Measurements from ENCODE around the gene BLOC1S1.

Gene BLOC1S1

DNA sequence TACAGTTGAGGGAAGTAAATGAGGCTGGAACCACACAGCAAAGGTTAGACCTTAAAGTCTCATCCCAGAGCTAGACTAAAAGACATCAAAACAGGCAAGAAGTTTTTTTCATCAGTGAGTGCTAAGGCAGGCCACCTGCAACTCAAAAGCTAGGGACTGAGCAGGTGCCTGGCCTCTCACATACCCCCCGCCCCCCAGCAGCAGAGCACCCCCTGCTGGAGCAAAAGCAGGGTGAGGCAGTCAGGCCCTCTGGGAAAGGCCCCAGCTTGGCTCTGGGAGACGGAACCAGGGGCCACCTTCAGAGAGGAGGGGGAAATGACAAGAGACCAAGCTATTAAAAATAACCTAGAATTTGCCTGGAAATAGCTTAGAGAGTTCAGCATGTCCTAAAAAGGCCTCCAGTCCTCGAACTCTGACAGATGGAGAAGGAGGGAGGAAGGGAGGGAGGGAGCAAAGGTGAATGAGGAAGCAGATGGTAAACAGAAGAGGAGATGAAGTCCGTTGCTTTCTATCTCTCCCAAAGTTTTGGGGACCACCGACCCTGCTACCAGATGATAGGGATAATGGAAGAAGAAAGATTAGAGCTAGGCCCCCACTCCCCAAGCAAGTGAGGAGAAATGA, 10.0 kb upstream of the BLOC1S1 start:
- peaks cover 45% of the 10 kb centered on the region for H3K27me3 ChIP-seq
- DNase-seq = no peak
- H3K36me3 ChIP-seq = no peaks in the 10 kb centered on the region
- TF ChIP-seq, protein P1, sequence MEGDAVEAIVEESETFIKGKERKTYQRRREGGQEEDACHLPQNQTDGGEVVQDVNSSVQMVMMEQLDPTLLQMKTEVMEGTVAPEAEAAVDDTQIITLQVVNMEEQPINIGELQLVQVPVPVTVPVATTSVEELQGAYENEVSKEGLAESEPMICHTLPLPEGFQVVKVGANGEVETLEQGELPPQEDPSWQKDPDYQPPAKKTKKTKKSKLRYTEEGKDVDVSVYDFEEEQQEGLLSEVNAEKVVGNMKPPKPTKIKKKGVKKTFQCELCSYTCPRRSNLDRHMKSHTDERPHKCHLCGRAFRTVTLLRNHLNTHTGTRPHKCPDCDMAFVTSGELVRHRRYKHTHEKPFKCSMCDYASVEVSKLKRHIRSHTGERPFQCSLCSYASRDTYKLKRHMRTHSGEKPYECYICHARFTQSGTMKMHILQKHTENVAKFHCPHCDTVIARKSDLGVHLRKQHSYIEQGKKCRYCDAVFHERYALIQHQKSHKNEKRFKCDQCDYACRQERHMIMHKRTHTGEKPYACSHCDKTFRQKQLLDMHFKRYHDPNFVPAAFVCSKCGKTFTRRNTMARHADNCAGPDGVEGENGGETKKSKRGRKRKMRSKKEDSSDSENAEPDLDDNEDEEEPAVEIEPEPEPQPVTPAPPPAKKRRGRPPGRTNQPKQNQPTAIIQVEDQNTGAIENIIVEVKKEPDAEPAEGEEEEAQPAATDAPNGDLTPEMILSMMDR (IDR thresholded peaks at IDR 0.05; ENCODE audit: low read depth, low read length) = peak; percentile 38
- H3K9me3 ChIP-seq = no peaks in the 10 kb centered on the region
- no peak overlapping the region for H3K4me3 ChIP-seq (ENCODE audit: low read depth, low read length)
- no peaks in the 10 kb centered on the region for H3K4me1 ChIP-seq

GRCh38 chr12:55706568-55707218, 9.2 kb upstream of the BLOC1S1 start:
- Histone ChIP-seq H3K4me3 (ENCODE audit: low read depth, low read length) (peak overlapping the region; percentile 48), H3K27me3 (peaks cover 50% of the 10 kb centered on the region), H3K4me1 (no peaks in the 10 kb centered on the region), H3K36me3 (no peaks in the 10 kb centered on the region), H3K9me3 (no peaks in the 10 kb centered on the region)
- TF ChIP-seq, protein P1 (IDR thresholded peaks at IDR 0.05; ENCODE audit: low read depth, low read length) = no peak
- no peak for DNase-seq

- Histone ChIP-seq H3K36me3 (no peaks in the 10 kb centered on the region), H3K4me1 (no peaks in the 10 kb centered on the region), H3K27me3 (peaks cover 56% of the 10 kb centered on the region), H3K9me3 (no peaks in the 10 kb centered on the region), H3K4me3 (ENCODE audit: low read depth, low read length) (peak overlapping the region; percentile 48)
- no peak for DNase-seq
- TF ChIP-seq, protein P1 (IDR thresholded peaks at IDR 0.05; ENCODE audit: low read depth, low read length) = no peak
Observed at GRCh38 chr12:55707219-55707671, 8.6 kb upstream of the BLOC1S1 start.

GRCh38 chr12:55707841-55708694, 7.8 kb upstream of the BLOC1S1 start, which contains the start of gene ITGA7:
ITGA7 (minus strand) TSS chr12:55707904; CDS start chr12:55707682, 222 bp downstream.
- H3K36me3 ChIP-seq = no peaks in the 10 kb centered on the region
- no peaks in the 10 kb centered on the region for H3K4me1 ChIP-seq
- DNase-seq = peak; percentile 78
- H3K4me3 ChIP-seq (ENCODE audit: low read depth, low read length) = peak within 1 kb of the TSS; percentile 48
- TF ChIP-seq, protein P1 (IDR thresholded peaks at IDR 0.05; ENCODE audit: low read depth, low read length) = no peak
- peaks cover 63% of the 10 kb centered on the region for H3K27me3 ChIP-seq
- no peaks in the 10 kb centered on the region for H3K9me3 ChIP-seq

DNA sequence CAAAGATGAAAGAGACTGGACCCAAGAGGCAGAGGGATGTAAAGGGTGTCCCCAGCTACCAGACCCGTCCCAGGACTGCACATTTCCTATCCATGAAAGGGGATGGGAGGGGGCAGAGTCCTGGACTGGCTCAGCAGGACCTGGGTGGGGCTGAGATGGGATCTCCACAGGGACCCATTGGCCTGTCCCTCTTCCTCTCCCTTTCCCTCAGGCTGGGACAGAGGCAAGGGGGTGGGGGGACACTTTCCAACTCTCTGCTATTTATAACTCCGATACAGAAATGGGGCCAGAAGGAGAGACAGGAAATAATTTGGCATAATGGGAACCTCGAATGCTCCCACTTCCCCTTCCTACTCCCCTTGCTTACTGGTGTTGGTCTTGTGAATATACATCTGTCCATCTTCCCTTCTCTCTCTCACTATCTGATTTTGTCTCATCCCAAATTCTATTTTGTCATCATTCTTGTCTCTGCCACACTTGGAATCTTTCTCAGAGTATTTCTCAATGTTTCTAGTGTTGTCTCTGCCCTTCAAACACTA, 7.1 kb upstream of the BLOC1S1 start:
- Histone ChIP-seq H3K27me3 (peaks cover 63% of the 10 kb centered on the region), H3K4me3 (ENCODE audit: low read depth, low read length) (no peak overlapping the region)
- DNase-seq = no peak

More for the DNA sequence above, 7.1 kb upstream of the BLOC1S1 start:
- TF ChIP-seq, protein P1 (IDR thresholded peaks at IDR 0.05; ENCODE audit: low read depth, low read length) = no peak
- H3K9me3 ChIP-seq = no peaks in the 10 kb centered on the region
- H3K36me3 ChIP-seq = no peaks in the 10 kb centered on the region
- no peaks in the 10 kb centered on the region for H3K4me1 ChIP-seq

All from BE2C (cell line).